ENCODE data around the gene B3GALT6.

- TF ChIP-seq POLR2AphosphoS5 (IDR thresholded peaks at IDR 0.05; ENCODE audit: borderline replicate concordance, low read depth, low read length) (no peak), EZH2 (IDR thresholded peaks at IDR 0.05) (no peak)
These were observed 31.8 kb upstream of the B3GALT6 start for GRCh38 chr1:1199961-1200875.

Measured in SK-N-MC (cell line).